Measurements from ENCODE around the gene DDN. TPM values are rescaled to one million over a fixed set of nuclear protein-coding genes. Genes with fewer than 3 reads are reported as not detected.

Gene DDN
- total and polyA plus RNA-seq, 10 of the 15 experiments (the other 5 are each of a cell fraction or from before 2014, with no cell fraction given), result 0.10 to 13.4 (median 3.7) TPM

DNA sequence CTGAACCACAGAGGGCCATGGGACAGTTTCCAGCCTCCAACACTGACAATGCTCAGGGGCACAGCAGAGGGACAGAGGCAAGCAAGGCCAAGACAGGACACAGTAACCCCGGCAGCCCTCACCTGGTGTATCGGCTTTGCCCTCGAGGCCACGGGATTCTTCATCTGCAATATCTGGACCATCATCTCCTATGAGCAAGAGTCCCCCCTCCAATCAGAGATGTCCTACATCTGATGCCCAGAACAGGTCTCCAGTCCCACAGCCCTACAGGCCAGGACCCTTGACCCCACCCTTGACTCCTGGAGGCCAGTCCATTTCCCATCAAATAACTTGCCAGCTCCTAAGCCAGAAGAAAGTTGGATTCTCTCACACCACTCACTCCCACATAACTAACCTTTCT is 44.1 kb upstream of the DDN start:
- WGBS (ENCODE audit: insufficient coverage, insufficient replicate concordance, low lambda C conversion rate, missing lambda C conversion rate), result 98% methylated on average over 4 of the region's 4 CpGs
- BruUV-seq (replicated peaks), result no TSS peak
- Histone ChIP-seq H3K27me3 (replicated peaks in 1 of 2; ENCODE audit: control insufficient read depth in 2 of 2, insufficient read depth in 2 of 2, low read length in 1 of 2) (no peaks in the 10 kb centered on the region), H3K4me1 (ENCODE audit: control insufficient read depth, insufficient read depth, low read length) (no peaks in the 10 kb centered on the region), H4K20me1 (ENCODE audit: control insufficient read depth, insufficient read depth) (no peaks in the 10 kb centered on the region), H3K27ac (ENCODE audit: control insufficient read depth, insufficient read depth) (no peak overlapping the region), H3K9ac (ENCODE audit: control insufficient read depth, insufficient read depth, low read length) (no peak overlapping the region), H3K4me3 (no peak overlapping the region), H3K79me2 (ENCODE audit: control insufficient read depth, insufficient read depth, low read length) (no peaks in the 10 kb centered on the region), H3K36me3 (ENCODE audit: control insufficient read depth in 2 of 2, insufficient read depth in 2 of 2, low read length in 1 of 2) (peaks cover 34 to 69% of the 10 kb centered on the region in 2 experiments), H3K9me3 (replicated peaks; ENCODE audit: control insufficient read depth, insufficient read depth, low read length) (no peaks in the 10 kb centered on the region), H3K4me2 (ENCODE audit: control insufficient read depth, insufficient read depth) (no peak overlapping the region), H2AFZ (ENCODE audit: control insufficient read depth, low read depth, low read length) (no peak overlapping the region)
- SMC1A ChIA-PET (ENCODE audit: uncharacterized antibody, unreplicated experiment), result interaction anchor here (1.1 to 2.2 kb wide), 4 partner anchors 29 to 190 kb away, joined by 3 to 19 read pairs (median 4); no protein-coding TSS in a partner anchor
- FAIRE-seq, result no peak
- RAD21 ChIA-PET (ENCODE audit: unreplicated experiment), result interaction anchor here (1.0 to 2.7 kb wide), 2 partner anchors 24 to 46 kb away, joined by 3 to 14 read pairs; no protein-coding TSS in a partner anchor
- POLR2A ChIA-PET, result no interaction called here
- in situ Hi-C loops (cut with MboI), result no loop called here
- CTCF ChIA-PET, result interaction anchor here (0.6 to 4.4 kb wide), 28 partner anchors 10 to 282 kb away, joined by 3 to 44 read pairs (median 4); partner anchors contain the start of genes DDN, FKBP11, PRKAG1 and RHEBL1
- intact Hi-C loops (cut with micrococcal nuclease; ENCODE audit: unreplicated experiment), result no loop called here
- TF ChIP-seq MEF2A (IDR thresholded peaks at IDR 0.05; ENCODE audit: insufficient read depth, low read depth, low read length) (no peak), HDGF (IDR thresholded peaks at IDR 0.05) (no peak), YBX1 (IDR thresholded peaks at IDR 0.05) (no peak), NR2F1 (conservative IDR thresholded peaks at IDR 0.05) (no peak), CHD4 (IDR thresholded peaks at IDR 0.05) (no peak), TCF7 (IDR thresholded peaks at IDR 0.05; ENCODE audit: borderline replicate concordance) (no peak), SUZ12 (IDR thresholded peaks at IDR 0.05; ENCODE audit: unreplicated experiment) (no peak)
- TF ChIP-seq, protein P1, sequence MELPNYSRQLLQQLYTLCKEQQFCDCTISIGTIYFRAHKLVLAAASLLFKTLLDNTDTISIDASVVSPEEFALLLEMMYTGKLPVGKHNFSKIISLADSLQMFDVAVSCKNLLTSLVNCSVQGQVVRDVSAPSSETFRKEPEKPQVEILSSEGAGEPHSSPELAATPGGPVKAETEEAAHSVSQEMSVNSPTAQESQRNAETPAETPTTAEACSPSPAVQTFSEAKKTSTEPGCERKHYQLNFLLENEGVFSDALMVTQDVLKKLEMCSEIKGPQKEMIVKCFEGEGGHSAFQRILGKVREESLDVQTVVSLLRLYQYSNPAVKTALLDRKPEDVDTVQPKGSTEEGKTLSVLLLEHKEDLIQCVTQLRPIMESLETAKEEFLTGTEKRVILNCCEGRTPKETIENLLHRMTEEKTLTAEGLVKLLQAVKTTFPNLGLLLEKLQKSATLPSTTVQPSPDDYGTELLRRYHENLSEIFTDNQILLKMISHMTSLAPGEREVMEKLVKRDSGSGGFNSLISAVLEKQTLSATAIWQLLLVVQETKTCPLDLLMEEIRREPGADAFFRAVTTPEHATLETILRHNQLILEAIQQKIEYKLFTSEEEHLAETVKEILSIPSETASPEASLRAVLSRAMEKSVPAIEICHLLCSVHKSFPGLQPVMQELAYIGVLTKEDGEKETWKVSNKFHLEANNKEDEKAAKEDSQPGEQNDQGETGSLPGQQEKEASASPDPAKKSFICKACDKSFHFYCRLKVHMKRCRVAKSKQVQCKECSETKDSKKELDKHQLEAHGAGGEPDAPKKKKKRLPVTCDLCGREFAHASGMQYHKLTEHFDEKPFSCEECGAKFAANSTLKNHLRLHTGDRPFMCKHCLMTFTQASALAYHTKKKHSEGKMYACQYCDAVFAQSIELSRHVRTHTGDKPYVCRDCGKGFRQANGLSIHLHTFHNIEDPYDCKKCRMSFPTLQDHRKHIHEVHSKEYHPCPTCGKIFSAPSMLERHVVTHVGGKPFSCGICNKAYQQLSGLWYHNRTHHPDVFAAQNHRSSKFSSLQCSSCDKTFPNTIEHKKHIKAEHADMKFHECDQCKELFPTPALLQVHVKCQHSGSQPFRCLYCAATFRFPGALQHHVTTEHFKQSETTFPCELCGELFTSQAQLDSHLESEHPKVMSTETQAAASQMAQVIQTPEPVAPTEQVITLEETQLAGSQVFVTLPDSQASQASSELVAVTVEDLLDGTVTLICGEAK (IDR thresholded peaks at IDR 0.05; ENCODE audit: borderline replicate concordance), result no peak
- TF ChIP-seq, protein P2, sequence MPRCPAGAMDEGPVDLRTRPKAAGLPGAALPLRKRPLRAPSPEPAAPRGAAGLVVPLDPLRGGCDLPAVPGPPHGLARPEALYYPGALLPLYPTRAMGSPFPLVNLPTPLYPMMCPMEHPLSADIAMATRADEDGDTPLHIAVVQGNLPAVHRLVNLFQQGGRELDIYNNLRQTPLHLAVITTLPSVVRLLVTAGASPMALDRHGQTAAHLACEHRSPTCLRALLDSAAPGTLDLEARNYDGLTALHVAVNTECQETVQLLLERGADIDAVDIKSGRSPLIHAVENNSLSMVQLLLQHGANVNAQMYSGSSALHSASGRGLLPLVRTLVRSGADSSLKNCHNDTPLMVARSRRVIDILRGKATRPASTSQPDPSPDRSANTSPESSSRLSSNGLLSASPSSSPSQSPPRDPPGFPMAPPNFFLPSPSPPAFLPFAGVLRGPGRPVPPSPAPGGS (IDR thresholded peaks at IDR 0.05; ENCODE audit: borderline replicate concordance, insufficient read depth, low read depth, low read length, poor library complexity, severe bottlenecking), result no peak
- TF ChIP-seq, protein P3, sequence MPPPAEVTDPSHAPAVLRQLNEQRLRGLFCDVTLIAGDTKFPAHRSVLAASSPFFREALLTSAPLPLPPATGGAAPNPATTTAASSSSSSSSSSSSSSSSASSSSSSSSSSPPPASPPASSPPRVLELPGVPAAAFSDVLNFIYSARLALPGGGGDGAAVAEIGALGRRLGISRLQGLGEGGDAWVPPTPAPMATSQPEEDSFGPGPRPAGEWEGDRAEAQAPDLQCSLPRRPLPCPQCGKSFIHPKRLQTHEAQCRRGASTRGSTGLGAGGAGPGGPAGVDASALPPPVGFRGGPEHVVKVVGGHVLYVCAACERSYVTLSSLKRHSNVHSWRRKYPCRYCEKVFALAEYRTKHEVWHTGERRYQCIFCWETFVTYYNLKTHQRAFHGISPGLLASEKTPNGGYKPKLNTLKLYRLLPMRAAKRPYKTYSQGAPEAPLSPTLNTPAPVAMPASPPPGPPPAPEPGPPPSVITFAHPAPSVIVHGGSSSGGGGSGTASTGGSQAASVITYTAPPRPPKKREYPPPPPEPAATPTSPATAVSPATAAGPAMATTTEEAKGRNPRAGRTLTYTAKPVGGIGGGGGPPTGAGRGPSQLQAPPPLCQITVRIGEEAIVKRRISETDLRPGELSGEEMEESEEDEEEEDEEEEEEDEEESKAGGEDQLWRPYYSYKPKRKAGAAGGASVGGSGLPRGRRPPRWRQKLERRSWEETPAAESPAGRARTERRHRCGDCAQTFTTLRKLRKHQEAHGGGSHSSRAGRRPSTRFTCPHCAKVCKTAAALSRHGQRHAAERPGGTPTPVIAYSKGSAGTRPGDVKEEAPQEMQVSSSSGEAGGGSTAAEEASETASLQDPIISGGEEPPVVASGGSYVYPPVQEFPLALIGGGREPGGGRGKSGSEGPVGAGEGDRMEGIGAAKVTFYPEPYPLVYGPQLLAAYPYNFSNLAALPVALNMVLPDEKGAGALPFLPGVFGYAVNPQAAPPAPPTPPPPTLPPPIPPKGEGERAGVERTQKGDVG (CRISPR knock-in tag; IDR thresholded peaks at IDR 0.05), result no peak
- no peak for DNase-seq (ENCODE audit: low read depth, low spot score)
- no peak for ATAC-seq

Data from GM12878 (cell line).